Upper lobe of left lung (tissue), 6 donors: ENCODE results near the gene ABL1. TPM values are rescaled to one million over a fixed set of nuclear protein-coding genes. Genes with fewer than 3 reads are reported as not detected.

Experiments used
- ATAC-seq, 2 donors: fragments of 200-7000 bp; cut with Tn5 transposase; one replicate each; pipeline ENCODE4 v1.9.1; 2022; ENCODE audit warnings: mild to moderate bottlenecking in 2 of 2, moderate library complexity in 2 of 2; ENCODE audit not compliant: low FRiP score in 2 of 2
- DNase-seq, 2 donors: peaks; one replicate each; pipeline ENCODE4 v3.0.0-alpha.2; 2019 to 2020
- H3K27ac ChIP-seq, 4 donors: fragments of 200-600 bp; sonication (generic); one replicate each; pipeline ENCODE4 v1.5.1; 2016 to 2019
- H3K27me3 ChIP-seq, 4 donors: fragments of 200-600 bp; sonication (generic); one replicate each; pipeline ENCODE4 v1.5.1; 2017 to 2019
- H3K36me3 ChIP-seq, 4 donors: fragments of 200-600 bp; sonication (generic); one replicate each; pipeline ENCODE4 v1.5.1; 2016 to 2019
- H3K4me1 ChIP-seq, 4 donors: fragments of 200-600 bp; sonication (generic); one replicate each; pipeline ENCODE4 v1.5.1; 2018 to 2019
- H3K4me3 ChIP-seq, 4 donors: fragments of 200-600 bp; sonication (generic); one replicate each; pipeline ENCODE4 v1.5.1; 2017 to 2019; ENCODE audit warnings: mild to moderate bottlenecking in 2 of 4, moderate library complexity in 1 of 4
- H3K9me3 ChIP-seq, 4 donors: fragments of 200-600 bp; sonication (generic); one replicate each; pipeline ENCODE4 v1.5.1; 2018 to 2019
- CTCF ChIP-seq, 6 experiments: fragments of 450-650 bp in 4 of 6; fragments of 200-600 bp in 2 of 6; sonication (generic) in 2 of 6; IDR thresholded peaks; one replicate each; pipeline ENCODE4 v1.5.1; 2016 to 2019; ENCODE audit warnings: antibody characterized with exemption in 6 of 6
- EP300 ChIP-seq, 4 donors: sonication (generic); formaldehyde crosslinking; IDR thresholded peaks; one replicate each; pipeline ENCODE4 v1.5.1; 2017; ENCODE audit warnings: antibody characterized with exemption in 4 of 4, control low read depth in 2 of 4
- POLR2A ChIP-seq, 4 donors: fragments of 450-650 bp; IDR thresholded peaks; one replicate each; pipeline ENCODE4 v1.5.1; 2016 to 2017; ENCODE audit warnings: antibody characterized with exemption in 4 of 4, mild to moderate bottlenecking in 2 of 4
- POLR2AphosphoS5 ChIP-seq, 2 donors: sonication (generic); formaldehyde crosslinking; IDR thresholded peaks; one replicate each; pipeline ENCODE4 v1.5.1; 2017; ENCODE audit warnings: antibody characterized with exemption in 2 of 2
- WGBS, 2 donors: methylation state at CpG; one replicate each; pipeline ENCODE4 v1.1.5; 2017 to 2018; 5-methylcytosine and 5-hydroxymethylcytosine counted together
- total RNA-seq, 6 donors: library from RNA; depleted of rRNA in 4 of 6; stranded (reverse); fragments of >200 nt in 4 of 6; gene quantifications; one replicate each; pipeline versions ENCODE4 v1.1.0 to v1.2.1, GENCODE V29; 2016 to 2021
- donor health status: DM: no; HTN: no; CAD: no; lungs with moderate emphysema.
- donor health status: DM: no; HTN: yes; CAD: no; lungs with severe emphysema.

Gene ABL1
- total RNA-seq, 6 donors from 2014 or later, result 39.8 to 56.5 (median 47.0) TPM

- 52 to 55% methylated on average over 4 of the region's 4 CpGs for WGBS, 2 donors
- Histone ChIP-seq H3K36me3 (peaks cover 0 to 30% (median 14%) of the 10 kb centered on the region in 4 donors), H3K4me3 (no peak overlapping the region), H3K9me3 (no peaks in the 10 kb centered on the region), H3K4me1 (peaks cover 0 to 13% (median 2%) of the 10 kb centered on the region in 4 donors), H3K27ac (no peak overlapping the region), H3K27me3 (no peaks in the 10 kb centered on the region)
- ATAC-seq, result peak; percentile 73 to 87
- TF ChIP-seq CTCF (IDR thresholded peaks at IDR 0.05) (peak; percentile 69 to 85 (median 81)), POLR2A (IDR thresholded peaks at IDR 0.05) (no peak)
- peak in 1 of 2 donors; percentile 70 for DNase-seq
Observed at GRCh38 chr9:130866474-130866965, 31.5 kb downstream of the ABL1 start.

- no peak for TF ChIP-seq POLR2A (IDR thresholded peaks at IDR 0.05)
- TF ChIP-seq EP300 (IDR thresholded peaks at IDR 0.05), result no peak
- no peak for TF ChIP-seq CTCF (IDR thresholded peaks at IDR 0.05)
- no peak for TF ChIP-seq POLR2AphosphoS5 (IDR thresholded peaks at IDR 0.05)
- H3K36me3 ChIP-seq, result peaks cover 3 to 40% (median 21%) of the 10 kb centered on the region in 4 donors
- no peak for DNase-seq
- WGBS, 2 donors, result 89 to 95% methylated on average over 8 to 9 of the region's 9 CpGs
- H3K27me3 ChIP-seq, result no peaks in the 10 kb centered on the region
- no peak overlapping the region for H3K27ac ChIP-seq
- peaks cover 0 to 13% (median 1%) of the 10 kb centered on the region in 4 donors for H3K4me1 ChIP-seq
- no peak overlapping the region for H3K4me3 ChIP-seq
- ATAC-seq, result no peak
- no peaks in the 10 kb centered on the region for H3K9me3 ChIP-seq
Observed at GRCh38 chr9:130867556-130867955, 32.5 kb downstream of the ABL1 start.

- Histone ChIP-seq H3K4me3 (no peak overlapping the region), H3K36me3 (peaks cover 3 to 41% (median 26%) of the 10 kb centered on the region in 4 donors)
- WGBS, 2 donors, result 94 to 99% methylated on average over 3 of the region's 3 CpGs
Observed at GRCh38 chr9:130868230-130868629, 33.2 kb downstream of the ABL1 start.

GRCh38 chr9:130869250-130869649 lies 34.2 kb downstream of the ABL1 start:
- Histone ChIP-seq H3K36me3 (peaks cover 4 to 47% (median 33%) of the 10 kb centered on the region in 4 donors), H3K4me3 (no peak overlapping the region), H3K9me3 (no peaks in the 10 kb centered on the region), H3K4me1 (peaks cover 0 to 13% (median 1%) of the 10 kb centered on the region in 4 donors), H3K27ac (no peak overlapping the region), H3K27me3 (no peaks in the 10 kb centered on the region)
- DNase-seq (no peak), ATAC-seq (no peak)
- no peak for TF ChIP-seq EP300 (IDR thresholded peaks at IDR 0.05)
- TF ChIP-seq CTCF (IDR thresholded peaks at IDR 0.05), result no peak
- no peak for TF ChIP-seq POLR2A (IDR thresholded peaks at IDR 0.05)
- no peak for TF ChIP-seq POLR2AphosphoS5 (IDR thresholded peaks at IDR 0.05)
- 82 to 85% methylated on average over 8 of the region's 8 CpGs for WGBS, 2 donors

More at GRCh38 chr9:130868230-130868629, 33.2 kb downstream of the ABL1 start:
- H3K9me3 ChIP-seq, result no peaks in the 10 kb centered on the region
- TF ChIP-seq CTCF (IDR thresholded peaks at IDR 0.05) (no peak), EP300 (IDR thresholded peaks at IDR 0.05) (no peak), POLR2AphosphoS5 (IDR thresholded peaks at IDR 0.05) (no peak), POLR2A (IDR thresholded peaks at IDR 0.05) (no peak)
- no peak for ATAC-seq
- peaks cover 0 to 13% (median 1%) of the 10 kb centered on the region in 4 donors for H3K4me1 ChIP-seq
- DNase-seq, result no peak
- H3K27ac ChIP-seq, result no peak overlapping the region
- no peaks in the 10 kb centered on the region for H3K27me3 ChIP-seq
